KG1 (cell line): Measurements from ENCODE around the gene CHST8.

Source experiments
- DNase-seq: peaks from one replicate; lab custom pipeline; 2025; lab: John Stamatoyannopoulos, UW

Gene CHST8

DNA sequence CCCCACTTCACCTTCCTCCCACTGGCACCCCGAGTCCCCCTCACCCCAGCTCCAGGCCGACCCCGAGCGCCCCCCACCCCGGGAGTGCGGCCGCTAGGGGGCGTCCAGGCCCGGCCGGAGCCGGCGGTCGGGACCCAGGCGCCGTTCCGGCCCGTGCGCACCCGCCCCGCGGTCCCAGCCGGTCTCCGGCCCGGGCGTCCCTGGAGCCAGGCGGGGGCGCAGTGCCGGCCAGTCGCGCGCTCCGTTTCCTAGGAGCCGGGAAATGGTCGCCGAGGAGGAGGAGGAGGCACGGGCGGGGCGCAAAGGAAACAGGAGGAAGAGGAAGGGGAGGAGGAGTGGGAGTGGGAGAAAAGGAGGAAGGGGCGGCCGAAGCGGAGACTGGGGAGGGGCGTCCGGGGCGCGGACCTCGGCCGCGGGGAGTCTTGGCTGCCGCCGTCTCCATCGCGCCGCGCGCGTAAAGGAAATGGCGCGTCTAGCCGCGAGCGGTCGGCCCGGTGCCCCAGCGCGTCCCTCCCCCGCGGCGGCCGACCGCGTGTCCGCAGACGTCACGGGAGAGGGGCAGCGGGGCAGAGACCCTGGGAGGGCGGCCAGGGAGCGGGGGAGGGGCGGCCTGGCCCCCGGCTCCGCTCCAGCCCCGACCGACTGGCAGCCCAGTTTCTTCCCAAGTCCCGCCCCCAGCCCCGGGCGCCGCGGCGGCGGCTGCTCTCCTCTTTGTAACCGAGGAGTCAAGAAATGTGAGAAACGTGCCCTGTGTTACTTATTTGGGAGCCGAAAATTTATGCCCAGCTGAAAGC is 173.8 kb downstream of the CHST8 start:
- DNase-seq, result peak; percentile 35

DNA sequence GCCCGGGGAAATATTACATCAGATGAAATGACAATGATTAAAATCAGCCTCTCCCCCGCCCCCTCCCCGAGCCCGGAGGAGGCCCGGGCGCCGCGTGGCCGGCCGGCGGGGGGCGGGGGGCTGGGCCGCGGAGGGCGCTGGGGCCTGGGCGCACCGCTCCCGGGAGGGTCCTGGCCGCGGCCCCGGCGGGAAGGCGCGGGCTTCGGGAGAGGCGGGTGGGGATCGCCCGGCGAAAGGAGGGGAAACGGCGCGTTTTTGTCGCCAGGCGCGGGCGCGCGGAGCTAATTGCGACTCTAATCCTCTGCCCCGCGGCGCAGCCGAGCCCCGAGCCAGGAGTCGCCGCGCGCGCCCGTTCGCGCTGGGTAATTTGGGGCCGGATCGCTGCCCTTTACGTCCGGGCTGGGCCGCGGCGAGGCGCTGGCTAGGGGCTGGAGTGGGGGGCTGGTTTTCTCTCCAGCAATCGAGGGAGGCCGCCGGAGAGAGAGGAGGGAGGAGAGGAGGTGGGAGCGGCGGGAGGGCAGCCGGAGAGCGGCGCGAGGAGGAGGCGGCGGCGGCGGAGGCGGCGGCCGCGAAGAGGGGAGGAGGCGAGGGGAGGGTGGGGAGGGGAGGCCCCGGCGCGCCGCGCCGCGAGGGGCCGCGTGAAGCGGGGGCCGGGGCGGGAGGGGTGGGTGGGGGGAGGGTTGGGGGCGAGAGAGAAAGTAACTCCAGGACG is 174.6 kb downstream of the CHST8 start, which contains the start of gene KCTD15:
TSS of gene KCTD15 (plus strand) at position 707 of the 712 bp plus-strand sequence. CDS start 3,585 bp downstream, outside the sequence.
- peak; percentile 21 for DNase-seq

DNA sequence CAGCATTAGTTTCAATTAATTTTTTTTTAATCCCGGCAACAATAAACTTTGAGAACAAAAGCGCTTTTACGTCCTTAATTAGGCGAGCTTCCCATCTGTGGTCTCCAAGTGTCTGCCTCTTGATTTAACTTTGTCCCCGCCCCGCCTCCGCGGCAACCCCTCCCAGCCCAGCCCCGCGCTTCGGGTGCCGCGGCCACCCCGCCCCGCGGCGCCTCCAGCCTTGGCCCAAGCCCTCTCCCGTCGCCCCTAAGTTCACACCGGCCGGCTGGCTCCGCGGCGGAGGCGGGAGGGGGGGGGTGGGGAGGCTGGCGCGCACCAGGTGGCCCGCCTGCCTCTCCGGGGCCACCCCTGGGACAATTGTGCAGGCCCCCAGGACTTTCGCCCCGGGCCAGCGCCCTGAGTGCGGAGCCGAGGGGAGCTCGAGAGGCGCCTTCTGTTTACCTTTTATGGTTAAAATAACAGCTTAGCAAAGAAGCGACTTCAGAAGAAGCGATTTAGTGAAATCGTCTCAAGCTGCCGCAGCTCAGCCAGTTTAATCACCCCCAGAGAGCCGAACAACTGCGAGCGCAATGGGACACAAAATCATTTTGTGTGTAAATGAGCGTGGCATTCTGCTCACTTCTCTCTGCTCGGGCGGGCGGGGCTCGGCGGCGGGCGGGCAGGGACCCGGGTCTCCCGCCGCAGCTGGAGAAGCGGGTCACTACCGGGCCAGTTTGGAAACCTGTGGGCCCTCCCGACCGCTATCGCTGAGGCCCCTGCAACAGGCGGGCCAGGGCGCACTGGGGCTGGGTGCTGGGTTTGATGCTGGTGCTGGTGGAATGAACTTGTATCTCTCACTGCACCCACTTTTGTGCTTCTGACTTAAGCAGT is 176.3 kb downstream of the CHST8 start:
- no peak for DNase-seq

DNA sequence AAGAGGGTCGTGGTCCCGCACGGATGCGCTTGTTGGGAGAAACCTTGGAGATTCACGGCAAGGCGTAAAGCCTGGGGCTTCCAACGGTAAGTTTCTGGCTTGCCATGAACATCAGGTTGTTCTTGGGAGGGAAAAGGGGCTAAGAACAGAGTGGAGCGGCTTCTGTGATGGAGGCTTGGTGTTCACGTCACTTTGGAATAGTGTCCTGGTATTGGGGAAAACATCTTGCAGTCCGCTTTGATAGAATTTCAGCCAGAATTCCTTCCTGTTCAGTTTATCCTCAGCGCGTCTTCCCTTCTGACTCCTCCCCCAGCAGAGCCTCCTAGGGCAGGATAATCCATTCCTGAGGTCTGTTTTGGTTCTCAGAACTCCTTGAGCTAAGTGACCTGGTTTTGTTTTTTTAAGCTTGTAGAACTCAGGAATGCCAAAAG is 176.9 kb downstream of the CHST8 start:
- DNase-seq, result no peak

DNA sequence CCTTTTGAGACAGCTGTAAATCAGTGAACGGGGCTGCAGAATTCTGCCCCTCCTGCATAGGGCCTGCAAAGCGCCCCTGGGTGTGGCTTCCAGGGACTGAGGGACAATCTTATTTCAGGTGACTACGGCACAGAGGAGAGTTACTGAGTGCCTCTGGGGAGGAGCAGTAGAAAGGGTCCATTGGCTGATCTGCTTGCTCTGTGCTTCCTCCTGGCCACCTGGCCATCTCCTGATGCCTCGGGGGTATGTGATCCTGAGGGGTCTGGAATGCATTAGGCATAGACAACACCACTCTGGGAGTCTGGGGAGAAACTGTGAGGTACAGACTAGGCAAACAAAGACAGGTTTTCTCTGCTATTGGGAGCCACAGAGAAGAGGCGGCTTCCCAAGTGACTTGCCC is 177.7 kb downstream of the CHST8 start:
- no peak for DNase-seq

DNA sequence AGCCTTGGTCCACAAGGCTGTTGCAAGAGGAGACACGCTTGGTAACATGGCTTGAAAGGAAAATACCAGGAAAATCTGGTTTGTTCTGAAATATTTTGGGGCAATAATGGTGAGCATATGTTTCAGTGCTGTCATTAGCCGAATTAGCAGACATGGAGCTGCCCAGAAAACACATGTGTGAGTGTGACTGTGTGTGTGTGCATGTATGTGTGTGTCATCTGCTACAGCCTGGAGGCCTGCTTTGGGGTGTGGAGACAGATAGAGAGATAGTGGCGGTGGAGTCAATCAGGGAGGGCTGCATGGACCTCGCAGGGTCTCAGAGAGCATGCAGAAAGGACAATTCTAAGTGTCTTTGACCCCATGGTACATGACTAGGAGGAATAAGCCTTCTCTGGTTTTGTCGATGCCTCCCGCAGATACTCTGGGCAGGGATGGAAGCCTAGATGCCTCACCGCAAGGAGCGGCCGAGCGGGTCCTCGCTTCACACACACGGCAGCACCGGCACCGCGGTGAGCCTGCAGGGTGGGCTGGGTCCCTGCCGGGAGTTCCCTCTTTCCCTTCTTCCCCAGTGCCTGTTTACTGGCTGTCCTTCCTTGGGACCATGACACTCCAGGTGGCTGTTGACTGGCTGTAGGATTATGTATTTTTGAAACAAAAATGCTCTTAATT is 178.4 kb downstream of the CHST8 start:
- DNase-seq, result no peak

DNA sequence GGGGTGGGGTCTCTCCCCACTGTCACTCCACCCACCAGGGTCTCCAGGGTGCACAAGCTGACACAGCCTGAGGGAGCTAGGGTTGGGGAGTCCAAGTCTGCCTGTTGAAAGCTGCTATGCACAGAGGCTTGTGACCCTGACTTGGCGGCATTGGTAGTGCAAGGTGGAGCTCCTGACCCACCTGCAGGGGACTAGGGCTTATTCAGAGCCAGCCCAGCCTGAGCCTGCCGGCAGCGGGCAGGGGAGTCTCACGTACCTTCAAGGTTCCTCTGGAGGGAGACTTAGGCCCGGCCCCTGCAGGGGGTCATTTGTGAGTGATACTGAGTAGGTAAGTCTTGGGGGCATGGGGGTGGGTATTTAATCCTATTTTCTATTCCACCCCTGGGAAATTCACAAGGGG is 179.7 kb downstream of the CHST8 start:
- DNase-seq, result no peak

DNA sequence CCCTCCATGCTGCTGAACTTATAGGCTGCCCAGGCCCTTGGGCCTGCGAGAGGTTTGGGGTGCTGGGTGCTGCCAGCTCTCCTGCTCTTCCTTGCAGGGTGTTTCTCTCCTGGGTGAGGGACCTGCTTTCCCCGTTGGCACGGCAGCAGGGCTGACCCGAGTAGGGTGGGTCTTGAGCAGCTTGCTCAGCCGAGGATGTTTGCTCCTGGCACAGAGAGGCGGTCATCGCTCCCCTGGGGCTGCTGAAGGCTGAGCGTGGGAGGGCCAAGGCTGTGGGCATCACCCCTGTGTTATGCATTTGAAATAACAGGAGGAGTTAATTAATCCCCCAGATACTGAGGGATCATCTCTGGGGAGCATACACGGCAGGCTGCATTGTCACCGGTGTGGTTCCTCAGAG is 180.2 kb downstream of the CHST8 start:
- DNase-seq, result no peak

DNA sequence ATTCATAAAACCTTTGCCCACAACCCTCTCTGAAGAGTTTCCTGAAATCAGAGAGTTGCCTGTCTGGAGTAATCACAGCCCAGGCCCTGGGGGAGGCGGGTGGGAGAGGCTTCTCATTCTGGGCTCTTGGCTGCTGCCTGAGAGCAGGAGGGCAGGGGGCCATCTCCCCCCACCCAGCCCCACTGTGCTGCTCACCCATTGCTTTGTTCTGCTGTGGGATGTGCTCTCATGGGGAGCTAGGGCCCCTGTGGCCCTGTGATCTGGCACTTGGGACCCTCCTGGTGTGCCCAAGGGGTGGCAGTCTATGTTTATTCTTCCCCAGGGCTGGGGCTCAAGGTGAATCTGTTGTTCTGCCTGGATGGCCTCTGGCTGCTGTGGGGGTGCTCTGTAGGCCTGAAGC is 181.0 kb downstream of the CHST8 start:
- DNase-seq, result no peak

DNA sequence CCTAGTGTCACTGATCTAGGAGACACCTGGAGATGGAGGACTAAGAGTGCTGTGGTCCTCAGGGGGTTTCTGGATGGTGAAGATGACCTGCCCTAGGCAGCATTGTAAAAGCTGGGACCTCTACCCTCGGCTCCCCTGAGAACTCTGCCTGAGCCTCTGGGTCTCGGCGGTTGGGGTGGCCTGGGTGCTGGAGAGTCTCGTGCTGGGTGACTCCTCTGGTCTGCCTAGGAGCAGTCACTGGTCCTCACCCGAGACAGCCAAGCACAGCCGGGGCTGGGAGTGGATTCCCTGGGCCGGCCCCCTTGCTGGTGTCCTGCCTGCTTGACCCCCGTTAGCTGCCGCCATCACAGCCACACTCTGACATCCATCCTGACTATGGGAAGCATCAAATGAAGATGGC is 181.6 kb downstream of the CHST8 start:
- DNase-seq, result no peak

DNA sequence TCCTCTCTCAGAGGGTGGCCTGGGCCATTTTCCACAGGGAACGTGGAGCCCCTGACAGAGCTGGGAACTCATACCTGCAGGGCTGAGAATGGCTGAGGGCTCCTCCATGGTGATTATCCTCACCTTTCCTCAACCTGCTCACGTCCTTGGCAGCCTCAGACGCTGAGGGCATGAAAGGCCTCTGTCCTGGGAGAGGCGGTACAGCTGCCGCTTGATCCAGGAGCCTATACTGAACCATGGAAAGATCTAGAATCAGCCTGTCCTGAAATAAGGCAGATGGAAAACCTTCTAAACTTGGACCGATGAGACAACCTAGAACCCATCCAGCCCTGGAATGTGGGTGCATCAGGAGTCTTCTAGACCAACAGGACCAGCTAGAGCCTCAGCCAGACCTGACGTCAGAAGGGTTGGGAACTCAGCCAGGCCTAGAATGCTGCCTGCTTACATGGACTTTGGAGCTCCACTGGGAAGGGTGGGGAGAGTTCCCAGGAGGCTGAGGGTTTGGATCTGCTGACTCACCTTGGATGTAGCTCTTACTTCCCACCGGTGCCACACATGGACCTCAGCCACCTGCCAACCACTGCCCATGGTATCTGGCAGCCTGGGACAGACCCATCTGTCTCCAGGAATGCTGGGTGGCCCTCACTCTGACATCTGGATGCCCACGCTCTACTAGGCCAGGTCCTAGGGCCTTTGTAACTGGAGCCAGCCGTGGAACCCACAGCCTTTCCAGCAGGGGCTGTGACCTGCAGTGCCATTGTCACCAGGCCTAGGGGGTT is 182.5 kb downstream of the CHST8 start:
- no peak for DNase-seq

DNA sequence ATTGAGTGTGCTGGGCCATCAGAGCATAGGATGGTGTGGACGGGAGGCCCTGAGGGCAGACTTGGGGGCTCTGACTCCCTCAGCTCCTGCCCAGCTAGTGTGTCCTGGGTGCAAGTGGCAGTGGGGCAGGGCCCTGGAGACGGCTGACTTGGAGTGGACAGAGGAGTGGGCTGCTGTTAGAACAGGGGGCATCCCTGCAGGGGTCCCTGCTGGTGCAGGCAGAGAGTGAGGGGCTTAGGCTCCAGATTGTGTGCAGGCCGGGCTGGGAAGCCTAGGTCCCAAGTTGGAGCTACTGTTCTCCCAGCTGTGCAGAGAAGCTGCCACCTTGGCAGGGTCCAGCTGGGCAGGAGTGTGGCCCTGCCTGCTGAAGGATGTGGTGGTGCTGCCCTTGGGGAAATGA is 183.6 kb downstream of the CHST8 start:
- no peak for DNase-seq

DNA sequence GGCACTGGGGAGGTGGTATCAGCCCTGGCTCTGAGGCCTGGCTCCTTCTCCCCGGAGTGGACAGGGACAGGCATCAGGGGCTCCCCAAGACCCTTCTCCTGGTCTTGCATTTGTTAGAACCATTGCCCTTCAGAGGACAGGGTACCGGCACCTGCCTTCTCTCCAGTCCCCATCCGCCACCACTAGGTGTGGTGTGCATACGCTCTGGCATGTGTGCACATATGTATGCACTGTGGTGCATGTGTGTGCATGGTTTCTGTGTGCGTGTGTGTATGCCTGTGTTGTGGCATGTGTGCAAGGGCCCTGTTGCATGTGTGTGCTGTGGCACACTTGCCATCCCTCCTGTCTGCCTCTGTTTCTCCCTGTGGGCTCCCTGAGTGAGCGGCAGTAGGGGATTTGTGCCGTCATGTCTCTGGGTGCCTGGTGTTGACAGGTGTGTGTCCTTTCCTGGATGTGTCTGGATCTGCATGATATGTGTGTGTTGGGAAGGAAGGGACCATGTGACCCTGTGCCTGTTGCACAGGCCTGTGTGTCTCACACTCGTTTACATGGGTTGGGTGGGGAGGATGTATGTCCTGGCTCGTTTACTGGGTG is 184.2 kb downstream of the CHST8 start:
- no peak for DNase-seq

DNA sequence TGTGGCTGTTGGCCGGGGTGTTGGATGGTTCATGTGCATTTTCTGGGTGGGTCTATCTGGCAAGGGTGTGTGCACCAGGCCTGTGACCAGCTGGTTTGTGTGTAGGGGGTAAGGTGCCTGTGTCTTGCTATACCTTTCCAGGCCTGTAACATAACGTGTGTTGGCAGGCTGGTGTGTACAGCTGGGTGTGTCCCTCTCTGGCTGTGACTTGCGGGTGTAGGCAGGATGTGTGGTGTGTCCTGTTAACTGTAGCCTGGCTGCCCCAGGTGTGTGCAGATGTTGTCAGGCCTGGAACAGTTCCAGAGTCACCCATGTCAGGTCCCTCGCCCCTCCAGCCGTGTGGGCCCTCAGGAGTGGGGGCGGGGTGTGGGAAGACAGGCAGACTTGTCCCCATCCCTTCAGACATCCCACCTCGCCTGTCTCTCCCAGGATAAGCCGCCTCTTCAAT is 184.7 kb downstream of the CHST8 start:
- no peak for DNase-seq

DNA sequence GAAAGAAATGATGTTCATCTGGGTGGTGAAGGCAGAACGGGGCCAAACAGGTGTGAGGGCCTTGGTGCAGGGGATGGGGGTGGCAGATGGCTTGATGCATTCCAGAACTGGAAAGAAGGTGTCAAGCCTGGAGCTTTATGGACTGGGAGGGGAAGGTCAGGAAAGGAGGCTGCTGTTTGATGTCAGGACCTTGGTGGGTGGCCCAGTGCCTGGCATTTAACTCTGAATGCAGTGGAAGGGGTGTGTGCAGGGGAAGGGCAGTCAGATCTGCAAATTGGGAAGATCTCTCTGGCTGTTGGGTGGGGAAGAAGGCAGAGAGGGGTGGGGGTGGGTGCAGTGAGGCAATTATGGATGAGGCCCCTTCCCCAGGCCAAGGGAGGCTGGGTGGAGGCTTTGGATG is 186.6 kb downstream of the CHST8 start:
- no peak for DNase-seq

DNA sequence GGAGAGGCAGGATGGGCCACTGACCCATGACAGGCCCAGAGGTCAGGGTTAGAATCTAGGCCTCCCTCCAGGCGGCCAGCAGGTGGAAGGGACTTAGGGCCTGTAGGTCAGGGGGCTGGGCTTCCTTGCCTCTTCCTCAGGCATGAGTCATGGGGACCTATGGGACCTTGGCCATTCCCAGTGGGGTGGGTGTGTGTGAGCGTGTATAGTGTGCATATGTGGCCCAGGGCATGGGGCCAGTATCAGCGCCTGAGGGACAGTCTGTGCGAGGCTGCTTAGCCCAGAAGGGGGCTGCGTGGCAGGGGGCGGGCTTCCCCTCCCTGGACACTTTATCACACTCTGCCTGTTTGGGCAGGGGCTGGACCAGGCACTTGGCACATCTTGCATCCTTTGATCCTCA is 188.2 kb downstream of the CHST8 start:
- DNase-seq, result no peak

DNA sequence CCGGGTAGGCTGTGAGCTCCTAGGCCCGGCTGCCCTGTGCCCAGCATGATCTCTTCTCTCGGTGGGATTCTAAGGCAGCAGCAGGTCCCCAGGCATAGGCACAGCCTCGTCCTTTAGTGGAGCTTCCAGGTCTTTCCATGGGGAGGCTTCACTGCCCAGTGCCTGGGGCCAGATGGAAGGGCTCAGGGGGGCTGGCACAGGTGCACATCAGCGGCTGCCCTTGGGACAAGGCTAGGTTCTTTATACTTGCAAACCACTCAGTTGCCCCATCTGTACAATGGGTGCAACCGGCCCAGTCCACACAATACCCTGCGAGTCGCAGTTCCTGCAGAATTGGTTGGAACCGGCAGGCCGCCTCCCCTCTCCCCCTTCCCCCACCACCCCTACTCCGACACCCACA is 189.1 kb downstream of the CHST8 start:
- no peak for DNase-seq

DNA sequence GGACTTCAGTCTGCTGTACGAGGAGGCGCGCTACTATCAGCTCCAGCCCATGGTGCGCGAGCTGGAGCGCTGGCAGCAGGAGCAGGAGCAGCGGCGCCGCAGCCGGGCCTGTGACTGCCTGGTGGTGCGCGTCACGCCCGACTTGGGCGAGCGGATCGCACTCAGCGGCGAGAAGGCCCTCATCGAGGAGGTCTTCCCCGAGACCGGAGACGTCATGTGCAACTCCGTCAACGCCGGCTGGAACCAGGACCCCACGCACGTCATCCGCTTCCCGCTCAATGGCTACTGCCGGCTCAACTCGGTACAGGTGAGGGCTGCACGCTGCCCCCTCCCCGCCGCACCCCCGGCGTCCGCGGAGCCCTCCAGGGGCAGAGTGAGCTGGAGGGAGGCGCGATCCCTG is 189.5 kb downstream of the CHST8 start:
- DNase-seq, result no peak

DNA sequence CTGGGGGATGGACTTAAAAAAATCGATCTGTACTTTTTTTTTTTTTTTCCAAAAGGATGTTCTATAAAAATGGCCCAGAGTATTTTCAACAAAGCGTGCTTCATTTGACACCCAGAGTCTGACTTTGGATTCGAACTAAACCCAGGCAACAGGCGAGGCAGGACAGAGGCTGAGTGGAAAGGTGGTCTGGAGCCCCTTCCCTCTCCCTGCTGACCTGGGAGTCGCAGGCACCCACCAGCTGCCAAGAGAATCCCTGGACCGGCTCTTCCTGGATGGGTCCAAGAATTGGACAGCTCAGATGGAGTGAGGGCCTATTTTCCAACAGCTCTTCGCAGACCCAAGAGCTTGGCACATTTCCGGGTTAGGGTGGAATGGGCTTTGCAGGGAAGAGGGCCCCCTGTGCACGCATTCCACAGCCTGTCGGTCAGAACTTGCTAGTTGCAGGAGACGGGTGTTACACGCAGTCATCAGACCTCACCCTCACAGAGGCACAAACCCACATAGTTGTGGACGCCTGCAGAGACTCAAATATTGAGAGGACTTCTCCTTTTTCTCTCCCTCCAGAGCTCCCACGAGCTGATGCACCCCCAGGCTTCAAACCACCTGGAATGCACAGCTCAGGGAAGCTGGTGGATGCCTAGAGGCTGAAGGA is 190.1 kb downstream of the CHST8 start:
- no peak for DNase-seq
